Activated effector memory CD4-positive, alpha-beta T cell treated with Interleukin-2 at 50 U/mL for 16 hours (primary cell): ENCODE data around the gene PTPRN2.

Experiments
- DNase-seq: peaks from one replicate; pipeline ENCODE4 v3.0.0-alpha.2; 2020

Gene PTPRN2

DNA sequence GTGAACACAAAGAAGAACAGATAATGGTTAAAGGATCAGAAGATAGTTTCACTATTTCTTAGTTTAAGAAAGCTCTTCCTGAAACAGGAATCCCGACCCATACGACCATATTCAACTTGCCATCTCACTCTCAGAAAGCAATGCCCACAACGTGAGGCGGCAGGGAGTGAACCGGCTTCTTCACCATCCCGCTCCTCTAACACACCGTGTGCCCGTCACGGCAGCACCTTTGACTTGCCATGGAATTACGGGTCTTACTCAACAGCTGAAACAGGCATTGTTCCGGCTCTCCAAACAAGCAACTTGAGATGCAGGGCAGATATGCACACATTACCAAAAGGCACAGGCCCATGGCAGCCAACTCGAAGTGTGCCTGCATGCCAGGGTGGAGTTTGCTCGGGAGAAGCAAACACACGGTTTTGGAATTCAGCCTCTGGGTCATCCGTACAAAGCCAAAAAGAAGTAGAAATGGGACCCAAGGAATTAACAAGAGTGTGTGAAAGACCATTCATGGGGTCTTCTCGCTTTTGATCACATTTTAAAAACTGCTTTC lies 957.2 kb downstream of the PTPRN2 start:
- DNase-seq: no peak

DNA sequence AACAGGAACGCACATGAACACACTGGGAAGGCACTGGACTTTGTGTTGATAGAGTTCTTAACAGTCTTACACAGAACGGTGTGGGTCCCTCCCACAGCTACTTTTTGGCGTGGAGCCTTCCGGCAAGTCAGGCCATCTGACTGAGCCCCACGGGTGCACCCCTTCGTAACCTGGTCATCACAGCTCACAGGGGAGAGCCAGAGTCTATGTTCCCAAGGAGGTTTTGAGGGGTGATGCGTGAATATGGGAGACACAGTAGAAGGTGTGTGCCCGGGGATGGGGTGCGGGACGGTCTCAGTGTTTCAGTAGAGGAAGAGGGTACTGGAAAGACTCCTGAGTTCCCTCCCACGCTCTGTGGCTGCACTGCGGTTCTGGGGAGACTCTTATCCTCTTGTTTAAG lies 959.2 kb downstream of the PTPRN2 start:
- no peak for DNase-seq

- no peak for DNase-seq
Measured at GRCh38 chr7:157627646-157628045, 960.0 kb downstream of the PTPRN2 start.

DNA sequence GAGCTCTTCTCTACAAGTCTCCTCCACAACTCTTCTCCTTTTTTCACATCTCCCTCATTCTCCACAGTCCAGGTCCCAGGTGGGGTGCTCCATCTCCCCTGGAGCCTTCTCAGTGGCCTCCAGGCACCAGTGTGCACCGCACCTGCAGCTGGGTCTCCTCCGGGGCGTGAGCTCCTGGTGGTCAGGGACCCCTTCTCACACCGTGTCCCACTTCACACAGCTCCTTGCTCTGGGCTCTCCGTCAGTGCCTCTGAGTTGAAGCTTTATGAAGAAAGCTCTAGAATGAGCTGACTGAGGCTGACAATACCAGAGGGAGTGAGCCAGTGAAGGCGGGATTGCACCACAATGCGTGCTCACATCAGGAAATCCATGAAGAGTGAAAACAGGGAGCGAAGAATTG lies 960.6 kb downstream of the PTPRN2 start:
- no peak for DNase-seq

DNA sequence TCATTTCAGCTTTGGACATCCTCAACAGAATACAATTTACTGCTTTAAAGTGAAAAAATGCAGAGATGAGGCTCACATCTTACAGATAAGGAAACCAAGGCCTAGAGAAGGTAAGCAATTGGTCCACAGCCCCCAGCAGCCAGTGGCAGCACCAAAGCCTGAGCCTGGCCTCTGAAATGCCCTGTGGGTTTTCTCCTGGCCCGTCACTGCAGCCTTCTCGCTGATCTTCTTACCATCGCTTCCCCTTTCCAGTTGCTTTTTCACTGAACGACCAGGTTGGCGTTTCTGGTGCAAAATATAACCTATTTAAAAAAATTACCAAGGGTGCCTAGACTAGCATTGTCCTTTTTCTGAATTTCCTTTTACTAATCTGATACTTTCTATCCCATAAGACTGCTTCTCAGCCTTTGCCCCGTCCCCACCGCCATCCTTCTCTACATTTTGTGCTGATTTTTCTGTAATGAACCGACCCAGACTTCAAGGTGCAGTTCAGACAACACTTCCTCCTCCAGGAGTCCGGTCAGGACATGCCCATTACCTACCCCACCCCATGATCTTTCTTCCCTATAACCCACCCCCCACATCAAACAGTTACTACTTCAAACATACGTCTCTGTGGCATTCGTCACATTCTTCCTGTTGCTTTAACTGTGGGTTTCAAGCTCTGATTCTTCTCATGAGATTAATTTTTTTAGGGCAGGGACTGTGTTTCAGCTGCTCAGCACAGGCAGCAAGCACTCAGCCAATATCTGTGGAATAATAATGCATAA lies 961.5 kb downstream of the PTPRN2 start:
- no peak for DNase-seq

DNA sequence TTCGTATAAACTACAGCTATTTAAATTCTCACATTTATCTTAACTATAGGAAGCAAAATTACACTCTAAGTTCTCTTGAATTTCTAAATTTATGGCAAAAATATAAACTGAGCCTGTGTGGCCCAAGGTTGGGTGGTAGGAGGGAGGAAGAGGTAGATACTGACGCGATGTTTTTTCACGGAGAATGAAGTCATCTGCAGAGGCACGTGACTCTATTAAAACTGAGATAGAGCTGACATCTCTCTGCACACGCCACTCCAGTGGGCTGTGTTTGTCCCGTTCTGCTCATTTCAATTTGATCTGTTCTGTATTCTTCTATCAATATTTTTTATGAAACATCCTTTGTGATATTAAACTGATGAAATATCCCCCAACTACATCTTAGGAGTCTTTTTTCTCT lies 964.1 kb downstream of the PTPRN2 start:
- DNase-seq: no peak

- no peak for DNase-seq
Measured at GRCh38 chr7:157622408-157623205, 965.0 kb downstream of the PTPRN2 start.

- DNase-seq: no peak
Measured at GRCh38 chr7:157622000-157622399, 965.6 kb downstream of the PTPRN2 start.

GRCh38 chr7:157621131-157621681 lies 966.4 kb downstream of the PTPRN2 start:
- no peak for DNase-seq

DNA sequence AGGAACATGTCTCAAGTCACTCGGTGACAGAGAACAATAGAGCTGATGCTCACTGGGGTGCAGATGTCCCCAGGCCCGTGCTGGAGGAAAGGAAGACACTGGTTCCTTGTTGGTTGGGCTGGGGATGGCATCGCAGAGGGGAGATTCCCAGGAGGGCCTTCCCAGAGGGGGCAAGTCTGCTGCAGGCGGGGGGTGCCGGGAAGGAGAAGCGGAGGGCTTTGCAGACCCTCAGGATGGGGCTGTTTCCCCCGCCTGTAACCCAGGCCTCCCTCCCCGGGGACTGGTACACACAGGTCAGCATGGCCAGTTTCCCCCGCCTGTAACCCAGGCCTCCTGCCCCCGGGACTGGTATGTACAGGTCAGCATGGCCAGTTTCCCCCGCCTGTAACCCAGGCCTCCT lies 967.0 kb downstream of the PTPRN2 start:
- no peak for DNase-seq

GRCh38 chr7:157619753-157620525 lies 967.7 kb downstream of the PTPRN2 start:
- no peak for DNase-seq

DNA sequence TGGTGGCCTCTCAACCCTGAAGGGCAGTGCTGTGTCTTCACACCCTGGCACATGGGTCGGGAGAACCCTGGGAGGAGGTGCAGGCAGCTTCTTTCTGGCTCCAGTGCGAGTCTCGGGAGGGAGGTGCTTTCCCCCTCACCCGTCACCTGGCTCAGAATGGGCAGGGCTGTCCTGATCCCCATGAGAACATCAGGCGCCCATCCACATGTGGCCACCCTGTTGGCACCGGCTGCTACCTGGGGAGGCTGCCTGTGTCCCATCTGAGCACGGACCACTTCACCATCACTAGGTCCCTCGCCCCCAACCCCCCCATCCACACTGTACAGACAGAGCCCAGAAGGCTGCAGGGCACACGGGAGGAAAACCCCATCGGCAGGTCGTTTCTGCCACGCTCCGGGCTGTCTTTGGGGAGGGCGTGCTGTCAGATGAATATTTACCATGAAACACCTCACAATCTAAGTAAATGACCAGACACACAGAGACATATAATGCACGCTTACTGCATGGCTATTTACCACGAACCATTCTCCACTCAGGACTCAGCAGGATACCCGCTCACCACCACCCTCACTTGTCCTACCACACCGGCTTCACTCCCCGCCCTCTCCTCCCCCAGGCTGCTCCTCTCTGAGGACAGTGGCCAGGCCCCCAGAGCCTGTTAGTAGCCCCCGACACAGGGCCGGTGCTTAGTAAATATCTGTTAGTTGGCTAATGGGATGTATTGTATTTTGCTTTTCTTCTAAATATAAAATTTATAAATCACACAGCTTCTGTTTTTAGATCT lies 968.6 kb downstream of the PTPRN2 start:
- no peak for DNase-seq

- DNase-seq: no peak
Measured at GRCh38 chr7:157618091-157618726, 969.4 kb downstream of the PTPRN2 start.

DNA sequence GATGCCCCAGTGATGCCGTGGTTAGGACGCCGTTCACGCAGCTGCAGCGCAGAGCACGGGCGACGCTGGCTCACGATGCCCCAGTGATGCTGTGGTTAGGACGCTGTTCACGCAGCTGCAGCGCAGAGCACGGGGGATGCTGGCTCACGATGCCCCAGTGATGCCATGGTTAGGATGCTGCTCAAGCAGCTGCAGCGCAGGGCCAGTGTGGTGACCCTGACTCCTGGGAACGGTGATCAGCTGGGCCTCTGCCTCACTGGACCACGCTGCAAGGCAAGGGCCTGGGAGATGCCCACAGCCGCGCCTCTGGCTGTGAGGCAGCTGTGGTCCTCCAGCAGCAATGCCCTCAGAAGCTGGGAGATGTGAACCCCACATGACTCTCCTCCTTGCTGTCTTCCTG lies 970.2 kb downstream of the PTPRN2 start:
- DNase-seq: no peak

DNA sequence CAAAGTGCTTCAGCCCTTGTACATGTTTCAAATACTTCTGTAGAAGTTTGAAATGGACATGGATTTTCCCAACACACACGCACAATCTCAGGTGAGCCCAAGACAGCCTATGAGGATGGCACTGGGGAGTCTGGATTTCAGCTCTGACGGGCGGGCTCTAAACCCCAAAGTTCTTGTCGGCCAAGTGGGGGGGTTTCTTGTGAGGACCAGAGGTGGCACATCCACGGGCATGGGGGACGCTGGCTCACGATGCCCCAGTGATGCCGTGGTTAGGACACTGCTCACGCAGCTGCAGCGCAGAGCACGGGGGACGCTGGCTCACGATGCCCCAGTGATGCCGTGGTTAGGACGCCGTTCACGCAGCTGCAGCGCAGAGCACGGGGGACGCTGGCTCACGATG lies 970.7 kb downstream of the PTPRN2 start:
- DNase-seq: no peak

DNA sequence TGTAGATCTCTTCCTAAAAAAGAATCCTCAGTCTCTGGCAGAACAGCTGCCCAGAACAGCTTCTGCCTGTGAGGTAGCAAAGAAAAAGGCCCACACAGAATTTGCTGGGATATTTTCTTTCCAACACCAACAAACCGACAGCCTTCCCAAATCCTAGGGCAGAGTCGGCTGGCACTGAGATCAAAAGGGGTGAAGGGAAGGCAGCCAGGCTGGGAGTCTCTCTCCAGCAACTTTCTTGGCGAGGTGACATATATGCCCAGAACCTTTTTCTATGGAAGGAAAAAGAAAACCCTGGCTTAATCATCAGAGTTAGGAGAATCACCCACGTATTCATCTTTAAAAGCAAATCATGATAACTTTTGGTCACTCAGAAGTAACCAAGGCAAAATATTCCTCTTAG lies 971.2 kb downstream of the PTPRN2 start:
- DNase-seq: no peak

GRCh38 chr7:157615852-157616251 lies 971.8 kb downstream of the PTPRN2 start:
- no peak for DNase-seq

DNA sequence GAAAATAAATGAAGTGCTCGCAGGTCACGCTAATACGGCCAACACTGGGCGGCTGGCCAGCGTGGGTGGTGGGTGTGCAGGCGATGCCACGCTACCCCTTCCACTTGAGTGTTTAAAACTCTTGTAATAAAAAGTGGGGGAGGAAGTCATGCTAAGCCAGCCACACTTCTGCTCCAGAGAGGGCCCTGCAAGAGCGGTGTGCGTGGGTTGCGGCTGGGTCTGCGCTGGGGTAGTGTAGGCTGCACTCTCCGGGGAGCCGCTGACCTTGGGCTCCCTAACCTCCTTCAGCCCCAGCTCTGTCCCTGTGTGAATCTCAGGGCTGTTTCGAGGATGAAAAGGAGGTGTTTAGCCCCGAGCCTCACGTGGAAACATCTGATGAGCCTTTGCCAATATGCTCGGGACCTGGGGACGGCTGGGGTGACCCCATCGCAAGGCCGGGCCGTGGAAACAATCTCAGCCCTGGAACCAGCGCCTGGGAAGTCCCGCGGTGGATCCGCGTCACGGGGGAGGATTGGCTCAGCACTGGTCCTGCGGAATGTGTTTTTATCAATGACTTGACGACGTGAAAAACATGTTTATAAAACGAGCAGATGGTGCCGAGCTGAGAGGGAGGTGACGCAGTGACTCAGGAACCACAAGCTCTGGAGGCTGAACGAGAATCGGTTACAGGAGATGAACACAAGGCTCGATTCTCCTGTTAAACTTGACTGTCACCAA lies 972.4 kb downstream of the PTPRN2 start:
- DNase-seq: no peak

GRCh38 chr7:157614457-157615020 lies 973.1 kb downstream of the PTPRN2 start:
- no peak for DNase-seq

DNA sequence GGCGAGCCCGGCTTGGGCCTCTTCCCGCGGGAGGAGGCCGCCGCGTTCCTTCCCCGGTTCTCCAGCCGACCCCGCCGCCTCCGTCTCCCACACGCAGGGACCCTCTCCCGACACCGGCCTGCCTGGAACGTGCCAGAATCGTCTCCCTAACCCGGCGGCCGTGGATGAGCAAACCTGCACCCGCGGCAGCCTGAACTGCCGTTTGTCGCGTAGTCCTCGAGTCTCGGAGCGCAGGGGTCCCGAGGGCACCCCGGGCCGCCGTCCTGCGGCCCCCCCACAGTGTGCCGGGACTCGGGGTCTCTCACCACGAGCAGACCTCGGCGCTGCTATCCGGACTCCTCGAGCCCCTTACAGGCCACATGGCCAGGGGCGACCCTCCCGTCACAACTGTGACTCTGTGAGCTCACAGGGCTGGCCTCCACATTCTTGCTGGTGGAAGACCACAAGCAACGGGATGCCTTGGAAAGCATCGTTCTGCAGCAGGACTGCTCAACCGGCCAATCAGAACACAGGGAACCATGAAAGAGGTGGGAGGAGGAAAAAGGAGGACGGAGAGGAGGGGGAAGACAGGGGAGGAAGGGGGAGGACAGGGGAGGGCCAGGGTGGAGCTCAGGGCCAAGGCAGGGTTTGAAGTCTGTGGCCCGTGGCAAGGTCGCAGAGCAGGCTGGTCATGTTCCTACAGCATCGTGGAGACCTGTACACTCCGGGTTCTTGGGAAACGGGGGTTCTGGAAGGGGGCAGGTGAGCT lies 973.9 kb downstream of the PTPRN2 start:
- no peak for DNase-seq
